NCI-H146 treated with DMSO at 0.1 percent for 48 hours (cell line): ENCODE results near the gene KCNIP3.
"Not testable (repeated sequence)": the region's sequence is repeated elsewhere in the genome, so short reads cannot be mapped to it uniquely, and the experiment has no call there.

Experiments
- DNase-seq: peaks from one replicate; lab custom pipeline; 2025; ENCODE audit not compliant: unreplicated experiment; lab: John Stamatoyannopoulos, UW

Gene KCNIP3

DNA sequence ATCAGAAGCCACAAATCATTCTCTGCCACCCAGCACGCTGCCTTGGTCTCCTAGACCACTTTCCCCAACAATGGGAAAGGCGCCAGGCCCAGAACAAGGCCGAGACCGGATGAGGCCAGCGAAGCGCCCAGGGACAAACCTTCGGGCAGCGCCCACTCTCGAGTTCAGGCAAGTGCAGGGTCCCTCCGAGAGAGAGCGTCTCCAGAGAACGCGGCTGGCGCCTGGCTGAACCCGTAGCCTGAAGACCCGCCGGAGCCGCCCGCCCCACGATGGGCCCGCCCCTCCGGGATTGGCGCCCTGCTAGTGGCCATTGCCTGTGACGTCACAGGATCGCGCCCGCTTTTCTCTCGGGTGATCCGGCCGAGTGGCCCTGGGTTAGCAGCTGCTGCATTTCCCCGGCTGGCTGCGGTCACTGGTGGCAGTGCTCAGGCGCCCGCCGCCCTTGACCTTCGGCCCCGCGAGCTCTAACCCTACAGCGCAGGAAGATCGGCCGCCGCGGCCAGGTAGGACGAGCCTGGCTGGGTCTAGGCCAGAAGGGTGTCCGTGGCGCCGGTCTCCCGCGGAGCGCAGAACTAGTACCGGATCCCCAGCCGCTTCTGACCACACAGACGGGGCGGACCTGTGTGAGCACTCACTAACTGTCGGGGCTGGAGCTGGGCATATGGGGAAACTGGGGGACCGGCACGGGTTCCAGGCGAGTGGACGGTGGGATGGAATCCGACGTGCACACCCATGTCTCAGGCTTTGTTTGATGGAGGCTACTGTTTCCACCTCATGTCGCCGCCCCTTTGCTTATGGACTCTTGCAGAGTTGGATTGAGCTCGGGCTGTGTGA, 105.4 kb downstream of the KCNIP3 start, which contains the start of gene FAHD2A:
FAHD2A (plus strand) TSS at position 339 of the 834 bp plus-strand sequence. CDS start 2,851 bp downstream, outside the sequence.
- peak; percentile 78 for DNase-seq

DNA sequence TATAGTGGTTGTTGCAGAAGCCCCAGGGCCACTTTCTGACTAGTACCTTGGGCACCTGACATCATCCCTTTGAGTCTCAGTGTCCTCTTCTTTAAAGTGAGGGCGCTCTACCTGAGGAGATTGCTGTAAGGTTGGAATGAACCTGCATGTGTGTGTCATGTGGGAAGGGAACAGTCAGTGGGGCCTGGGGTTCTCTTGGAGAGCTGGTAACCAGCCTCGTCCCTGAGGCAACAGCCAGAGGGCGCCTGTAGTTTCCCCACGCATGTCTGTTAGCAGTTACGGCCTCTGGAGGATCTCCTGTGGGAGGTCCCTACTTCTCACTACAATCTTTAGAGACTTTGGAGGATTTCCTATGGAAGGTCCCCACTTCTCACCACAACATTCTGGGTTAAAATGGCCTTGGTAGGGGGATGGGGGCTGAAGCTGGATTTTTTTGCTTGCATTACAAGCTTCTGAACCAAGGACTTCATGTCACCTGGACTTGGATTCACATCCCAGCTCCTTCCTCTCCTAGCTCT, 106.1 kb downstream of the KCNIP3 start:
- not testable (repeated sequence) for DNase-seq

DNA sequence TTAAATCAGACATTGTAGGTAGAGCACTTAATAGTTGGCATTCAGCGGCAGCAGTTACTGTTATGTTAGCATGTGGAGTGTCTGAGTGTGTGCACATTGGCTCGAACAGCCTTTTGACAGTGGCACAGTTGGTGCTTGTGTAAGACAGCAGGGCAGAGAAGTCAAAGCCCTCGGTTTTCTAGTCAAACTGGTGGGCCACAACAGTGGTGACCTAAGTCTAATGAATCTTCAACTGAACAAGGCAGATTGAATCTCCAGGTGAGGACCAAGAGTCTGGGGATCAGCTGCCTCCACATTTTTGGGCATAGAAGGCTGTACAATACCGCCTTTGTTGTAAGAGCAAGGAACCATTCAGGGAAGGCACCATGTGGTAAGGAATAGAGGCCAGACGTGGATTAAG, 106.7 kb downstream of the KCNIP3 start:
- DNase-seq = not testable (repeated sequence)

DNA sequence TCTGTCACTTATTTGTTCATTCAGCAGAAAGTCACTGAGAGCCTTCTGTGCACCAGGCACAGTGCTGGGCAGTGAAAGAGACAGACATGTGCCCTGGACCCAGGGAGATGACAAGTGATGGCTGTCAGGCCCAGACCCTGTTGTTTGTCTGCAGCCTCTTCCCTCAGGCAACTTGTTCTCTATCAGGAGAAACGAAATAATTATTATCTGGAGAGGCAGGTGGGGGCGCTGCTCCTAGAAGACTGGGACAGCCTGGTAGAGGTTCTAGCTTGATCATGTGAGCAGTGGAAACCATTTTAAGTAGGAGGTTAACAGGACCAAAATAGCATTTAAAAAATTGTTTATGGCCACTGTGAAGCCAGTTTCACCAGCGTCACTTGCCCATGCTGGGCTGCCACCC, 107.5 kb downstream of the KCNIP3 start:
- not testable (repeated sequence) for DNase-seq

DNA sequence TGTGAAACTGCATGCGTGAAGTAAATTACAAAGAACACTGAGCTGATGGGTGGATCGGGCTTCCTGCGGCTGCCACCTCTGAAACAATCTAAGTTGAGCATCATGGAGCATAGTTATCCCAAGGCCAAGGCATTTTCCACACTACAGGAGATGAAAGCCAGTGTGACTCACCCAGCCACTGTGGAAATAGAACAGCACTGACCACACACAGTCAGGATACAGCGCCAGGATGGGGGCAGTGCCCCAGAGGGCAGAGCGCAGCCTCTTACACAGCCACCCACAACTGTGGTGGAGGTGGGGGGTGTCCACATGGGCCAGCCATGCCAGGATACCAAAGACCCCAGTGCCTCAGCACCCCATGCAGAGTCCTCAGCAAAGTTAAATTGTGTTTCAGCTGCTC, 114.1 kb downstream of the KCNIP3 start:
- DNase-seq = not testable (repeated sequence)

DNA sequence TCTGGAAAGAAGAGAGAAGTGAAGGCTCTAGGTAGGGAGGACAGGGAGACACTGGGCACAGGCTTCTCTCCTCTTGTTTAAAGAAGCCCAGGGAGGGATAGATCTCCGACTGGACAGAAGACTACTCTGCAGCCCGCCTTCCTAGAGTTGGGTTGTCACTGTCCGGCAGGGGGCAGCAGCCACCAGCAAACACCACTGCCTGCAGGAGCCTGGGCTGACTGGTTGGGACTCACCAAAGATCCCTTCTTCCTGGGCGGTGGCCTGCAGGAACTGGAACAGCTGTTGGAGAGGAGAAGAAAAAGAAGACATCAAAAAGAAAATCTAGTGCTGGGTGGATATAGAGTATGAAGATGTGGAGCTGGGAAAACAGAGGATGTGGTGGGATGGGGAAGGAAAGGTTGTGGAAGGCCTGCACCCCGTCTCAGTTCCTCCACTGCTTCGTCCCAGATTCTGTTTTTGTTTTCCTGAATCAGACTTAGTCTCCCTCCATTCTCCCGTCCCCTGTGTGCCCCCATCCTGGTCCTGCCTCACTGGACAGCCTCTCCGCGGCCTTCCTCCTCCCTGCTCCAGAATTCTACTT, 117.0 kb downstream of the KCNIP3 start:
- DNase-seq = peak; percentile 19

DNA sequence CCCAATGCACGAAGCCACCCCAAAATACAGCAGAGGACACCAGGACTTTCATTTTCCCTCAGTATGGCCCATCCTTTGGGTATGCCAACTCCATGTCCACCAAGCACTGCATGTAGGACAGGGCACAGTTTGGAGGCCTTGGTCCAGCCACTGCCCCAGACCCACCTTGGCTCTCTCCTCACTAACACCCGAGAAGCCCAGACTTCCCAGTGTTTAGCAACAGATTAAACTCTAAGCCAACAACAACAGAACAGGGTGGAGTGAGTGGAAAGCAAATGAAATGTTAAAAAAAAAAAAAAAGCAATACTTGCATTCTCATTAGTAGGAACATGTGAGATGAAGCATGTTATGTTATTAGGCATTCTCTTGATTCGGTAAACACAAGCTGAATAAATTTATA, 118.0 kb downstream of the KCNIP3 start:
- DNase-seq = not testable (repeated sequence)

DNA sequence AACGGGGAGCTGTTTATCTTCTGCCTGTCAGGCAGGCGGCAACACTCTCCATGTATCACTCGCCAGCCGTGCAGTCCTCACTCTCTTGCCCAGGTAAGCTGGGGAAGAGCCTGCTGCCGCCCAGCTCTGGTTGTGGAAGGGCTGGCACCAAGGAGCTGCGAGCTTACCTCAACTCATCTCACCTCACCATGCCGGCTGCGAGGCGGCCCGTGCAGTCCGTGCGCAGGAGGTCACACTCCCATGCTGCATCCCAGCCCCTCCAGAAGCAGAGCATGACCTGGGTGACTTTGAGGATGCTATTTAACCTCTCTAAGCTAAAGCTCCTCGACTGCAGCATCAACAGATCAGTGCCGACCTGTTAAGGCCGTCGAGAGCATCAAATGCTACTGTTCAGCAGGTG, 118.4 kb downstream of the KCNIP3 start:
- not testable (repeated sequence) for DNase-seq

DNA sequence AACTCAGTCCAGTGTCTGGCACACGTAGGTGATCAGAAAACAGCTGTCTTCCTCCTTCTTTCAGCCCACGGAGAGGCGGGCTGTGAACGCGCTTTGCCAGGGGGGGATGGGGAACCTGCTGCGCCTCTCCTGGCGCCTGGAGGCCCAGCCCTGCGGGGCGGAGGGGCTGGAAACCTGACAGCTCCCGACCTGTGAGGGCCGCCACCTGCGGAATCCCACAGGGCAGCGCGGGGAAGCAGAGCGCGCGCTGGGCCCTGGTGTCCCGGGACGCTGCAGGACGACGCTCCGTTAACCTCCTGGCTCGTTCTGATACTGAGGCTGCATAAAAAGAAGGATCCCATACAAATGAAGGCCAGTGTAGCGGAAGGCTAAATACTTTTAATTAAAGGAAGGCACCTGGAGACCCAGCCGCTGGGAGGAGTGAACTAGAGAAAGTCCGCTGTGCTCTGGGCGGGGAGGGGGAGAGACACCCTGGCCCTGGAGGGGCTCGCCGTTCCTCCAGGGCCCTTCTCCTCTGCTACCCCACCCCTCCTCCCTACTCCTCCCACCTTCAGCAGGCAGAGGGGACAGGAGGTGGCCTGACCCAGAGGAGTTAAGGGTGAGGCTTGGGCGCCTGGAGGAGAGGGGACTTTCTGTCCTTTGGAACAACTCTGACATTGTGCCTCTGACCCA, 130.2 kb downstream of the KCNIP3 start:
- not testable (repeated sequence) for DNase-seq

DNA sequence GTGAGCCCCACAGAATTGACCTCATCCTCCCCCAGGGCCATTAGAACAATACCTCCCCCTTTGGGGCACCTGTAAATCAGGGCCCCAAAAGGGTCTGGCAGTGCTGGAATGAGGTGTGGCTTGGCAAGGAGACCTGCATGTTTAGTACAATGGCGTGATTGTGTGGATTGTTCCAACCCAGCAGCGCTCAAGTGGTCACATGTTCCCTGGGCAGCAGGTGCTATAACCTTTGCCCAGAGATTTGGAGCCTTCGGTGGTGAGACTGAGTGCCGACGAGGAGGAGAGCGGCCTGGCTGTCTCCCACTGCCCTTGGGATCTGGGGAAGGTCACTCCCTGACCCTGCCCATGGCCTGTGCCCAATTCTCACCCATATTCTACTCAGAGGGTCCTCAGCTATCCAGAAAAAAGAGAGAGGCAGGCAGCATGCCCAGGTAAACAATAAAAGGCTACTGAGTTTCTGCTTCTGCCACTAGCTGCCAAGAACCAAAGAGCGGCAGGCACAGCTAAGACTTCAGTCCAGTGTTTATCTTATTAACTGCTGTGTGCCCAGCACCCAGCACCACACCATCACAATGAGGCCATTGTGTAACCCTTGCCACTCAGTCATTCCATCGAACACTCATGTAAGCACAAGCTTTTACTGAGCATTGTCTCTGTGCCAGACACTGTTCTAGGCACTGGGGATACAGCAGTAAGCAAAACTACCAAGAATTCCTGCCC, 132.8 kb downstream of the KCNIP3 start:
- not testable (repeated sequence) for DNase-seq

DNA sequence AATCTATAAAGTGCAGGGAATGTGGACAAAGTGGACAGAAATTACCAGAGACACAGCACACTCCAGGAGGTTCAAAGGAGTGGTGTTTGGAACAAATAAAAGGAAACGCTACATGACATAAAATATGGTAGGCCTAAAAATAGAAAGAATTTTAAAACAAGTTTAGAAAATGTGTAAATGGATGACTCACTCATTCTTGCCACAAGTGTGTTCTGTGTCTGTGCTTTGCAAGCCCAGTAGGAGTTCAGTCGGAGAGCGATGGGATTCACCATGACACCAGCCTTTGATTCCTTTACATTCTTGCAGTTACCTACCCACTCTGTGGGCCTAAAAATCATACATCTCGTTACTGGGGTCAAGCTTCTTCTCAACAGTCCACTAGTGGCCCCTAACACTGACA, 136.2 kb downstream of the KCNIP3 start:
- not testable (repeated sequence) for DNase-seq

DNA sequence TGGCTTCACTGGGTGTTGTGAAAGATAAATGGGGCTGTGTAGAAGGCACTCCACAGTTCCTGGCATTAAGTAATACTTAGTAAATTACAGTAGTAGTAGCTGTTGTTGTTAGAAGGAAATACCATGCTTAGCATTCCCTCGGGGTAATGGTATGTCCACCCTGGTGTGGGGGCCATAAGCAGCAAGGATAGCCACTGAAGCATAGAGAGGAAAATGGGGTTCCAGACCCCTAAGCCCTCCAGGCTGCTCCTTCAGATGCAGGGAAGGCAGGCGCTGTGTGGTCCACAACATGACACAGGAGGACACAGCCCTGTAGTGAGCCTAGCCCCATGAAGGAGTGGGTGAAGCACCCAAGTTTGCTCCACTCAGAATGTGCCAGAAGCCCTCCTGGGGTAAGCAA, 136.8 kb downstream of the KCNIP3 start:
- DNase-seq = not testable (repeated sequence)

DNA sequence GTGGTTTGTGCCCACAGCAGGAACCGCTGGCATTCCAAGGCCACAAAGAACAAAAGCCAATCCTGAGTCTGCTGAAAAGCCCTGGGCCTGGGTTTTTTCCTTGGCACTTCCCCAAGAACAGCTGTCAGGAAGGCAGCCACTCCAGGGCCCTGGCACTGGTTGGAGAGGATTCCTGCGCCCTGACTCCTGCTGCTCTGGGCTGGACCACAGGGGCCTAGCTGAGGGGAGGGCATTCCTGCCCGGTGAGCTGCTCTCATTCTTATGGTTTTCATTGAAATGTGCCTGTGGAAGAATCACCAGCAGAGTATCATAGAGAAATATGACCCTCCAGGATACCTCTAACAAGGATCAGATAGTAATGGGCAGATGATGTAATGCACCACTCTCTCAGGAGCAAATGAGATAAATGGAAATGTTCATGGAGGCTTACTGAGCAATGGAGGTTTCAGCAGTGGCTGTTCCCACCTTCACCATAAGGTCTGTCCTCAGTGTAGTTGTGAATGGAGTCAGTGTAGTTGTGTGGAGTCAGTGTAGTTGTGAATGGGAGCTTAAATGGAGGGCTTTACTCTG, 137.4 kb downstream of the KCNIP3 start:
- DNase-seq = not testable (repeated sequence)

DNA sequence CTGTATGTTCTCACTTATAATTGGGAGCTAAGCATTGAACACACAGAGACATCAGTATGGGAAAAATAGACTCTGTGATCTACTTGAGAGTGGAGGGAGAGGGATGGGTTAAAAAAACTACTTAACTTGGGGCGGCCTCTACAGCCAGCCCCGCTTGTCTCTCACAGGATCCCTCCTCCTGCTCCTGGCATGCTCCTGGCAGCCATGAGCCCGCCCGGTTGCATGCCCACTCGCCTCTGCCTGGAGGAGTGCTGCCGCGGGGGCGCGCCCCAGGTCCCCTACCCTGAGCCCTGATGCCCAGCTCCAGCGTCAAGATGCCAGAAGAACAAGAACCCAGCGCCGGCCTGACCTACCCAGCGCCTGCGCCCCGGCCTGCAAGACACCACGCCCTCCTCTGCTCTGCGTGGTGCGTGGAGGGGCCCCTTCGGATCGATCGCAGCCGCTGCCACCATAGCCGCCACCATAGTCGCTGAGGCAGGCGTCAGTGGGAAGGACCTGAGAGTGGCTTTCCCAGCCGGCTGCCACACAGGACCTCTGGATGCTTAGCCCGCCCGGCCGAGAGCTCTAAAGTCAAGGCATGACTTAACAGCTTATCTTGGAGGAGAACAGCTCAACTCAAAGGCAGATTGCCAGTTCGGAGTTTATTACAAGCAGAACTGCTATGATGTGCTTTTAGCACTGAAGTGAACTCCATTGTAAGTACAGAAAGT, 138.2 kb downstream of the KCNIP3 start:
- DNase-seq = not testable (repeated sequence)
